Measurements from ENCODE around the gene CREB1.

The CREB1 gene

DNA sequence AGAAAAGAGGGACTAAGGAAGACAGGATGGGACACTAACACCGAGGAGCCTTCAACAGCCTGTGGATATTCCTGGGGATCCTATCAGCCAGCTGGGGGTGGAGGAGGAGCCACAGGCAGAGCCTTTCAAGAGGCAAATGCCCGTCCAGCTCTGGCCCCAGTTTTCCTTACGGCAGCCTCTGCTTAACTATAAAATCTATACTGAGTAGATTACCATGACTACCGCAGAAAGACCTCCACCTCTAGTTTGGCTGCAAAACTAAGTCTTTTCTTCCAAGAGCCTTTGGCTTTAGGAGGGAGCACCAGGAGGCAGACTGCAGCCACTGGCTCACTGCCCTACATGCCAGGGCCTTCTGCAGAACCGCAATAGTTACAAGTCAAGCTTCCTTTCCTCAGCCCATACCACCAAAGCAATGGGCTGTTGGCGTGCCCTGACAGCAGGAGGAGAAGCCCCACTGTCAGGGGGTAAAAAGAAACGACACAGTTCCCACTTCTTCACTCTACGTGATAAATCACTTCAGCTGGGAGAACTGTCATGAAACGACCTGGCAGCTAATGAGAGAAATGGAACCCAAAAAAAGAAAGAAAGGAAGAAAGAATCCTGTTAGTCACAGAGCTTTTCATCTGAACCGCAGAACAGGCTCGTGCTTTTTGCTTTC is 25.1 kb upstream of the CREB1 start:
- DNase-seq (ENCODE audit: low read depth, low spot score): no peak

DNA sequence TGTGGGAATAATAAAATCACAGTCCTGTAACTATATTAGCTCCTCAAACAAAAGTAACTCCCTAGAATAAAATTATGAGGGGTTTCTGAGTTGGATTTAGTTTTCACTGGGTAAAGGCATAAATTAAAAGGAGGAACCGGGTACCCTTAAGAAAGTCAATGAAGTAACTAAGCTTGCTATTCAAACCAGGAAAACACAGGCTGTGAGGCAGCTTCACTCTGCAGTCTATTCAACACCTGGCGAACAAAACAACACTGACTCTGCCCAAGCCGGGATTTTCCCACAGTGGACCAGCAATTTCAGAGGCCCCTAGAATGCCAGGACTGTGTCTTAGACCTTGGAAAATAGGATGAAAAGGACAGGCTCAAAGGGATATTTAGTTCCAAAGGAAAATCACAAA is 24.6 kb upstream of the CREB1 start:
- no peak for DNase-seq (ENCODE audit: low read depth, low spot score)

DNA sequence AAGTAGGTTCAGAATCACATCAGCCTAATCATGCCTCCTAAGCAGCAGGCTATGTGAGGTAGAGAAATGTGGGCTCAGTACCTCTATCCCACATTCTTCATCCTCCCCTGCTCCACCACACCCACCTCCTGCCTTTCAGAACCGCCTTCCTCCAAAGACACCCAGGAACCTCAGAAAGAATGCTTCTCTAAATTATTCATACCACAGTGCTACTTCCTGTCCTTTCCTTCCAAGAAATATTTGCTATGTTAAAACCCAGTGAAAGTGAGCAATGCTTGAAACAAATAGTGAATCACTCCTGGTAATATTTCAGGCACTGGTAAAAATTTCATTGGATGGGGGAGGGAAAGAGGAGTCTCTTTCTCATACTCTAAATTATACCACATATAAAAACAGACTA is 24.0 kb upstream of the CREB1 start:
- no peak for DNase-seq (ENCODE audit: low read depth, low spot score)

DNA sequence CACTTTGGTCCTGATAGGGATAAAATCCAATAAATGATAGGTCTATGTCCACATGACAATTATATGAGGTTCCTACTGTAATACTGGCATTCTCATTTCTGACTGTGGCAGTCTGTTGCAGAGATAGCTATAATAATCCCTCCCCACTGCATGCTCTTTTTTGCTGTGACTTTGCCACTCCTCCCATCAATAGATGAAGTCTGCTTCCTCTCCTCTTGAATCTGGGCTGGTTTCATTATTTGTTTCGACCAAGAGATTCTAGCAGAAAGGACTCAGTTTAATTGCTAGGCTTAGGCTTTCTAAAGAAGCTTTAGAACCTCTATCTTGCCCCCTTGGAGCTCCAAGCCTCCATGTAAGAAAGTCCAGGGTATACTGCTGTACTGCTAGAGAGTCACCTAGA is 23.3 kb upstream of the CREB1 start:
- DNase-seq (ENCODE audit: low read depth, low spot score): no peak

DNA sequence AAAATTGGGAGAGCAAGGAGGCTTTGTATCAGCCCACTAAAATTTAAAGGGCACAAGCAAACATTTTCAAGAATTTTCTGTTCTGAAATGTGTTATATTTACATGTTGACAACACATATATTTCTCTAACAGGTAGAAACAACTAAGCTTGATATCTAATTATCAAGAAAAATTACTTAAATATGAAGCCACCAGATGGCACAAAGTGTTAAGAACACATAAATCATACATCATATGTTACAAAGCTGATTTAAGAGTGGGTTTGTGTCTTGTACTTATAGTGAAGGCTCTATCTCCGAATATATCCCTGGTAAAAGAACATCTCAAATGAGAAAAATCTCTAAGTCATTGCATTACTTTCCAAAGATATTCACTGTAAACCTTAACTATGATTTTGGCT is 19.6 kb upstream of the CREB1 start:
- no peak for DNase-seq (ENCODE audit: low read depth, low spot score)

DNA sequence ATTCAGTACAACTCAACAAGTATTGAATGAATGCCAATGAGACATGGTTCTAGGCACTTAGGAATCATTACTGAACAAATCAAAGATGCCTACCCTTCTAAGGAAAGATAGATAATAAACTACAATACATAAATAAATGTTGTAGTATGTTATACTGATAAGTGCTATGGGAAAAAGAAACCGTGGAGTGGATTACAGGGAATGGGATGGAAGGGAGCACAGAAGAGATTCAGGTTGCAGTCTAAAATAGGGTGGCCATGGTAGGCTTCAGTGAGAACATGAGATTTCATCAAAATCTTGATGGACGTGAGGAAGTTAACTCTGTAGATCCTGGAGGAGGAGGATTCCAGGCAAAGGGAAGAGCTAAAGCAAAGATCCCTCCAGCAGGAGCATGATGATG is 17.9 kb upstream of the CREB1 start:
- no peak for DNase-seq (ENCODE audit: low read depth, low spot score)

DNA sequence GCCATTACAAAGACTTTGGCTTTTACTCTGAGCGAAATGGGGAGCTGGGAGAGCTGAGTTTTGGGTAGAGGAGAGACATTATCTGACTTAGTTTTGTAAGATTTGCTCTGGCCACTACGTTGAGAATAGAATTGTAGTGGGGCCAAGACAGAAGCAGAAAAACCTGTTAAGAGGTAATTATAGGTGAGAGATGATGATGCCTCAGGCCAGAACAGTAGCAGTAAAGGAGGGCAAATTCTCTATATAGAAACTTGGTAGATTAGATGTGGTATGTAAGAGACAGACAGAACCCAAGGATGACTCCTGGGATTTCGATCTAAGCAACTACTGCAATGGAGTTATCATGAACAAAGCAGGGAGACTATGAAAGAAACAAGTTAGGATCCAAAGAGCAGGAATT is 17.4 kb upstream of the CREB1 start:
- no peak for DNase-seq (ENCODE audit: low read depth, low spot score)

DNA sequence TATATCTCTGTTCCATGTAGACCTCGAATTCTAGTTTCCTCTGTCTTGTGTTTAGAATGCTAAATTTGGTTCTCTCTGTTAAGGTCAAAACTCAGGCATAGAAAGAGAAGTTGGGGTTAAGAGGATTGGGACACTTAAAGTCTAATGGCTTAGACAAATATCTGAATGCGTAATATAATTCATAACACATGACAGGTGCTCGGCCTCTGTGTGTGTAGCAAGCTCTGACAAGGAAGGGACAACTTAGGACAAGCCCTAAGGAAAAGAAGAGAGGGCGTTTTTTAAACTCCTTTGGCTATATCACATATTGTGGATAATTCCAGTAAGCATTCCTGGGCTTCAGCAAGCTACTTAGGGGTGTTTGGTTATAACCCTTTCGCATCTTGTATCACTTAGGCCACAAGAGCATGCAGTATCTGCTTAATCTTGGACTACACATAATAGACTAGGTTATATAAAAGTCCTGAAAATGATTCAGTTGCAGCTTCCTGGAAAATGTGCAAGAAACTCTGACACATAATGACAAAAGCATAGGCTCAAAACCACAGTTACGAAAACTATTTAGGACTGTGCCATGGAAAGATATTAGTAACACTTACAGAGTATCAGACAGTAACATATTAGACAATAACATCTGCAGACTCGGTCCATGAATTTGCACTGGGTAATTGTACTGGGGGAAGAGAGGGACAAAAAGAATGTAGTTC is 16.1 kb upstream of the CREB1 start:
- no peak for DNase-seq (ENCODE audit: low read depth, low spot score)

DNA sequence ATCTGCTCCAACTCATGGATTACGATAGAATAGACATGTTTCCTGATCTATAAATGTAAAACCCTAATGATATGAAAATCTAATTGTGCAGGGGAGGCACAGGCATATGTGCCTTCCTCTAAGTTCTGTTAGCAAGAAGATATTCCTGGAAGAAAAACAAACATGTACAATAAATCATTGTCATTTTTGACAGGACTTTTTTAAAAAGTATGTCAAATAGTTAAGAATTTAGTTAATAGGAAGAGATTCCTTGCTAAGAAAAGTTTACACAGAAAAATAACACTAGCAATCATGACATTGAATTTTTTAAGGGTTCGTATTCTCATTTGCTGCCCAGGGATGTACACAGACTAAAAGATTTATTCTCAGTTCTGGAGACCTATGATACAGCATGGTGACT is 15.3 kb upstream of the CREB1 start:
- no peak for DNase-seq (ENCODE audit: low read depth, low spot score)

DNA sequence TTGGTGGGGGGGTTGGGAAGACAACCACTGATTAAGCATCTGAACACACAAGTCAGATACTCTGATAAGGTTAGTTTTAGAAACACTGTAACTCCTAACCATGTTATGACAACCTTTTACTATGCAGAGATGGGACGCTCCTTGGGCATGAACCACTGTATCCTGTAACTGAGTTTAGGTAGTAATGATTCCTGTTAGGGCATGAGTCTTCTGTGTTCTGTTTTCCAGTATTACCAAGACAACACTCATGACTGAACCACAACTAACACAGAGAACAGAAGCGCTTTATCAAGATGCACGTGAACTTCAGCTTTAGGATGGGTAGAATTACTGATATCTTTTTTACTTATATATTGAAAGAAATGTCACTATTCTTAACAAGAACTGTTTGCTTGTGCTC is 14.1 kb upstream of the CREB1 start:
- no peak for DNase-seq (ENCODE audit: low read depth, low spot score)

DNA sequence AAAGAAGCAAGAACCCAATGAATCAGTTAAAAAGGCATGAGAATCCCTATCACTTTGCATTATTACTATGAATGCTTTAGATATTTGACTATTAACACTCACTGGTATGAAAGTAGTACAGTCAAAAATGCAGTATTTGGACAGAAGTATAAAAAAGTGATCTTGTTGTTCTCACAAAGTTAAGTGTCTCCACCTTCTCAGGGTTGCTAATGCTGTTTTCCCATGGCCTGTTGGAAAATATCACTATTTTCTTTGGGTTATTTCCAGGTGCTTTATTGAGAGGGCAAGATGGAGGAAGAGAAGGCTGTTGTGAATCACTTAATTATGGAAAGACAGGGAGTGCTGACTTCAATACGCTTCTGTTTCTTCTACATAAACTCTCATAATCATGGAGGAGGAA is 13.6 kb upstream of the CREB1 start:
- no peak for DNase-seq (ENCODE audit: low read depth, low spot score)

DNA sequence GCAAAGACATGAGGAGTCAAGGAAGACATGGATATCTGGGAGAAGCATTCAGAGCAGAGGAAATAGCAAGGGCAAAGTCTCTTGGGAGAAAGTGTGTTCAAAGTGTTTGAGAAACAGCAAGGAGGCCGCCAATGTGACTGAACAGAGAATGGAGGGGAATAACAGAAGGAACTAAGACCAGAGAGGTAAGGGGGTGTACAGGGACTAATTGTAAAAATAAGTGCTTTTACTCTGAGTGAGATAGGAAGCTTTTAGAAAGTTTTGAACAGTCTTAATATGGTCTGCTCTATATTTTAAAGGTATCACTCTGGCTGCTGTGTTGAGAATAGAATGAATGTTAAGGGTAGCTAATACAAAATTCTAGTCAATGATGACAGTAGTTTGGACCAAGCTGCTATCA is 6.8 kb upstream of the CREB1 start:
- no peak for DNase-seq (ENCODE audit: low read depth, low spot score)

DNA sequence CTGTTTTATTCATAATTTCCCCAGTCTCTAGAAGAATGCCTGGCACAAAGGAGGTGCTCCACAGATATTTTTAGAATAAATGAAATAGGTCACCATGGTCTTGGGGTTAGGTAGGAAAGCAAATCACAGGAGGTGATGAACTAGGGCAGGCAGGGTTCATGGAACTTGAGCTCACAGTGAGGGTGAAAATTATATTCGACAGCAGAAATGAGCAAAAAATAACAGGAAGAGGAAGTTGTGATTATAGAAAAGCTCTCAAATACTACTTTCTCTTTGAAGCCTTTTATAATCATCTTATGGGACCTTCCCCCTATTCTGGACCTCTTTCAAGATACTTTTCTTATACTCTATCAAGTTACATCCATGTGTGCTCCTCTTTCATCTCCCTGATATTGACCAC is 4.5 kb upstream of the CREB1 start:
- no peak for DNase-seq (ENCODE audit: low read depth, low spot score)

DNA sequence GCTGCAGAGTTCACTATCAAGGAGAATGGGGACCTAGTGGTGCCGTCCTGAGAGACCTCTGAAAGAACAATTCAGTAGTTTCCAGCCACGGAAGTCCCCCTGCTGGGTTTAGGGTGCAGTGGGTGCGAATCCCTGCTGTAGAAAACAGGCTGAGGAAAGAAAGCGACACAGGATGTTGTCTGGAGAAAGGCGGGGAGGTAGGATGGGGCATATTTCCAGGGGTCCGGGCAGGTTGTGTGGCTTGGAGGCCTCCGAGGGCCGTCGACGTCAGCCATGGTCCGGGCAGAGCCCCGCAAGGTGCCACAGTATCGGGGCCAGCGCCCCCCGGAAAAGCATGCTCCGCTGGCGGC is 807 bp upstream of the CREB1 start:
- peak; percentile 56 for DNase-seq (ENCODE audit: low read depth, low spot score)

DNA sequence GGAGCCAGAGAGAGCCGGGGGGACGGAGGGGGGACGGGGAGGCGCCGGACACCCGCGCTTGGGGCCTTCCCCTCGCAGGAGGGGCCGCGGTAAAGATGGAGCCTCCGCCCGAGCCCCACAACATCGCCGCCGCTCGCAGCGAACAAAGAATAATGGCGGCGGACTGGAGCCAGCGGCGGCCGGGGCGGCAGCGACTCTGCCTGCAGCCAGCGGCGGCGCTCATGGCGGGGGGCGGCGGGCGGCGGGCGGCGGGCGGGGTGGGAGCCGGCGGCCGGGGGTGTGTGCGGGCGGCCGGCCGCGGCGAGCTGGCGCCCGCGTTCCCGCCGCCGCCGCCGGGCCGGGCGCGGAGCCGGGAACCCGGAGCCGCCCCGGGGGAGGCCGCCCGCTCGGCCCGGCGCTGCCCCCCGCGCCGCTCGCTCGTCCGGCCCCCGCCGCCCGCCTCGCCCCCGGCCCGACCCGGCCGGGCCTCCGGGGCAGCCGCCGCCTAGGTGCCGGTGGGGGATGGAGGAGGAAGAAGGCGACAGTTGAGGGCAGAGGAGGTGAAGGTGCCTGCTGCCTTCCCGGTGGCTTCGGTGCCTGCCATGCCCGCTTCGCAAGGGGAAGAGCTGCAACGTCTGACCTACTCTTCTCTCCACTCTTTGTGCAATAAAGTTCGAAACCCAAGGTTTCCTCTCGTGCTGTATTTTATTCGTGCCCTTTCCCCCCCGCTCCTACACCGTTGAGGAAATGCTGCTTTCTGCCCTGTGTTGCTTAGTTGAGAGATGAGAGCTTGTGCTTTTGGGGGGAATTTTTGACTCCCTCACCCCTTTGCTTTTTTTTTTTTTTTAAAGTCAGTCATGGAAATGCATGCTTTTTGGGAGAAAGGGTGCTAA is 634 bp downstream of the CREB1 start:
- peak; percentile 37 for DNase-seq (ENCODE audit: low read depth, low spot score)

DNA sequence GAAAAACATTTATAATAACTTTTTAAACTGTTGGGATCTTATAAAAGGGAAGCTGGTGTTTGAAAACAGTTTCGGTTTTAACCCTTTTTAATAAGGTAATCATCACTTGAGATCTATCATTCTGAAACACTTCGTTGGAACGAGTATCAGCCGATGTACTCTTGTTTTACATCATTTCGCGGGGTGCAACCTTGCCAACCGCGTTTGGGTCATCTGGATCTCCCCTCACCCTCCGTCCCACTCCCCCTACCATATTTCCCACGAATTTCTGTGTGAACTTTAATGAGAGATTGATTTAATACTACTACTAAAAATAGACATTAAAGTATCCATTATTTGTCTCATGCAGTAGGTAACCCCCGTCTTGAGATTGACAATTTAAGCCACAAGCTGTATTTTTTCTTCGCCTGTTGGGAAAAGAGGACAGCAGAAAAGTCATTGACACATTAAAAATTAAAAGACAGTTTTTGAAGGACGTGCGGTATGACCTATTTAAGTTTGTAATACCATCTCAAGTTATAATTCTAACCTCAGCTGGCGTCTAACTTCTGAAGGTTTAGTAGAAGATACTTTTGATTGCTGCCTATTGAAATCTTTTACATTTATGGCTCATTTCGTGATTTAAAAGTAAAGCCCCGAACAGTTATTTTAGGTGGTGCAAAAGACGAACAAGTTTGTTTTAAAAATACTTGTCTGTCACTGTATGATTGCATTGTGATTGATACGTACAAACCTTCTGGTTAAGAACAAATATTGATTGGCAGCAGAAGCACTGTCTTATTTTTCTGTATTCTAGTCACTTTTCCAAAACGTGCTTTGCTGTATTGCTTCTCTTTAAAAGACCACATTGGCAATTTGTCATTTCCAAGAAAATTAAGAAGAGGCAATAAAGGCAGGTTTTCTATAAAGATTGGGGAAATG is 1.5 kb downstream of the CREB1 start:
- DNase-seq (ENCODE audit: low read depth, low spot score): no peak

DNA sequence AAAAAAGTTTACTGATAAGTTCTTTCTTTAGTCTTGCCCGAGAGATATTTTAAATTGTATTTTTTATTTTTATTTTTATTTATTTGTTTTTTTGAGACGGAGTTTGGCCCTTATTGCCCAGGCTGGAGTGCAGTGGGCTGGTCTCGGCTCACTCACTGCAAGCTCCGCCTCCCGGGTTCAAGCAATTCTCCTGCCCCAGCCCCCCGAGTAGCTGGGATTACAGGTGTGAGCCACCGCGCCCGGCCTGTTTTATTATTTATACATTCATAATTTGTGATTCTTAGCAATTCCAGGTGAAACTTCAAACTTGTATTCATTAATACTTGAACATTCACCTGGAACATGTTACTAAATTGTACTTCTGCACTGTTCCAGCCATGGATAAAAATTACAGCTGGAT is 2.9 kb downstream of the CREB1 start:
- DNase-seq (ENCODE audit: low read depth, low spot score): no peak

DNA sequence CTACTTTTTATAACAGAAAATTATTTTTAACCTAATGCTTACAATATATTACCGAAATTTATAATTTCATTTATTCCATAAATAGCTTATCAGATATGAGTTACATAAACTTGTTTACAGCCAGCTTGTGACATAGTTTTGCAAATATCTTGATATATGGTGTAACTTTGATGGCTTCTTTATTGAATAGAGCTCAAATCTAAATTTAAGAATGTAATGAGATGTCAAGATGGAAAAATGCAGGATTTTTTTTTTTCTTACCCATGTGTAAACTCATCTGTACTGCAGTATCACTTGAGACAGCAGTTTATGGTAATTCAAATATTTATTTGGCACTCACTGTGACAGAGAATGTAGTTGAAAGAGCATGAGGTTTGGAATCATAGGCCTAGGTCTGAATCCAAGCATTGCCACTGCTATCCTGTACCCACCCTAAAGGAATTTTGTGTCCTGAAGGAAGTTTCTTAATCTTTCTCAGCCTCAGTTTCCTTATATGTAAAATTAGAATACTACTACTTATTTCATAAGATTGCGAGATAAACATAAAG is 3.8 kb downstream of the CREB1 start:
- no peak for DNase-seq (ENCODE audit: low read depth, low spot score)

DNA sequence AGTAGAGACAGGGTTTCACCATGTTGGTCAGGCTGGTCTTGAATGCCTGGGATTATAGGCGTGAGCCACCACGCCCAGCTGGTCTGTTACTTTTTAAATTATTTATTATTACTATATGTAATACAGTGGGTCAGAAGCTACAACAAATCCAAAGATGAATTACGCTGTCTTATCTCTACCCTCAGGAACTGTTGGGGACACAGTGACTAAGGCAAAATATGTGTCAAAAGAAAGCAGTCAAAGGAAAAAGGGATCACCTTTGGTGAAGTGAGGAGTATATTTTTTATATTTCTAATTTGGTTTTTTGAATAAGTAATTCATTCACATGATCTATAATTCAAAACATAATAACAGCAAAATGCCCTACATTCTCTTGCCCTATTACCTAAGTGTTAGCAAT is 4.7 kb downstream of the CREB1 start:
- no peak for DNase-seq (ENCODE audit: low read depth, low spot score)

DNA sequence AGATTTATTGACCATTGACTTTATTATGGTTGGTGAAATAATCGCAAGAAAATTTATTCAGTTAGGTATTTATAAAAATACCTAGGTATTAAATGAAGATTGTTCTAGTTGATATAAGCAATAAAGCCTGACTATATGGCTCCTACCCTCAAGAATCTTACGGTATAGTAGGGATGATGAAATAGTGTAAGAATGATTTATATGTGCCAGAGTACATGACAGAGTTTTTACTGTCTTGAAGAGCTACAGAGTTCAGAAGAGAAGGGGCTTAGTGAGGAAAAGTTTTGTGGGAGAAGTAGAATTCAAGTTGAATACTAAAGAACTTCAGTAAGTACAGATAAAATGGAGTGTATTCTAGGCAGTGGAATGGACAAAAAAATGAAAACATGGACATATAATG is 9.7 kb downstream of the CREB1 start:
- no peak for DNase-seq (ENCODE audit: low read depth, low spot score)

DNA sequence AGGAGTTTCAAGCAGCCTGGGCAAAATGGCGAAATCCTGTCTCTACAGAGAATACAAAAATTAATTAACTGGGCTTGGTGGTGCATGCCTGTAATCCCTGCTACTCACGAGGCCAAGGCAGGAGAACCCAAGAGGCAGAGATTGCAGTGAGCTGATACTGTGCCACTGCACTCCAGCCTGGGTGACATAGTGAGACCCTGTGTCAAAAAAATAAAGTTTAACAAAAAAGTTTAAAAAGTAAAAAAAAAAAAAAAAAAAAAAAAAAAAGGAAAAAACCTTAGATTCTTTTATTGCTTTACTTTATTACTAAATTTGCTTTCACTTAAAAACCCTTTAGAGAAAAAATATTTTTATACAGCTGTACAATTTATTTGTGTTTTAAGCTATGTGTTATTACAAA is 10.7 kb downstream of the CREB1 start:
- no peak for DNase-seq (ENCODE audit: low read depth, low spot score)

DNA sequence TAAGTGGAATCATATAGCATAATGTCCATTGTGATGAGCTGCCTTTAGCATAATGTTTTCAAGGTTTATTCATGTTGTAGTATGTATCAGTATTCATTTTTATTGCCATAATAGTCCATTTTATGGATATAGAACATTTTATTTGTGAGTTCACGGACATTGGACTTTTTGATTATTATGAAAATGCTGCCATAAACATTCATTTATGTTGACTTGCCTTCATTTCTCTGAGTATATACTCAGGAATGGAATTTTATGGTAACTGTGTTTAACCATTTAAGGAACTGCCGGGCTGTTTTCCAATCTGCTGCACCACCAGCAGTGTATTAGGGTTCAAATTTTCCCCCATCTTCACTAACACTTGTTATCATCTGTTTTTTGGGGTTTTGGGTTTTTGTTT is 12.2 kb downstream of the CREB1 start:
- no peak for DNase-seq (ENCODE audit: low read depth, low spot score)
